Naive thymus-derived CD8-positive, alpha-beta T cell (primary cell): ENCODE data around the gene KLF1. TPM values are rescaled to one million over a fixed set of nuclear protein-coding genes. Genes with fewer than 3 reads are reported as not detected.

ENCODE experiments used
- ATAC-seq, 2 donors: fragments of 150-1000 bp; cut with Tn5 transposase in 1 of 2; sonication (Bioruptor Pico), chemical (Tn5 transposase) in 1 of 2; 1 replicate in 1 of 2; 2 replicates in 1 of 2; pipeline ENCODE4 v1.10.0; 2021; ENCODE audit warnings: mild to moderate bottlenecking in 2 of 2, moderate library complexity in 2 of 2
- POLR2A ChIA-PET: fragments of 350-600 bp; sonication (Branson Sonifier 250); formaldehyde crosslinking; loops from one replicate; lab custom pipeline; 2021; ENCODE audit warnings: antibody characterized with exemption; lab: Charles Lee
- DNase-seq, 10 donors: peaks; one replicate each; pipeline versions ENCODE4 v3.0.0 to v3.0.0-alpha.2; 2020 to 2022
- H3K27ac Mint-ChIP-seq, 10 donors: one replicate each; pipeline ENCODE4 v1.8.0; 2020 to 2022; ENCODE audit warnings: mild to moderate bottlenecking in 10 of 10, mixed read lengths in 10 of 10, moderate library complexity in 4 of 10, inconsistent platforms in 1 of 10
- H3K27me3 Mint-ChIP-seq, 5 donors: one replicate each; pipeline ENCODE4 v1.8.0; 2021 to 2022; ENCODE audit warnings: mixed read lengths in 5 of 5
- H3K36me3 Mint-ChIP-seq, 3 donors: one replicate each; pipeline ENCODE4 v1.8.0; 2020 to 2022; ENCODE audit warnings: mixed read lengths in 3 of 3, mild to moderate bottlenecking in 2 of 3, inconsistent platforms in 1 of 3
- H3K4me1 Mint-ChIP-seq, 4 donors: one replicate each; pipeline ENCODE4 v1.8.0; 2021 to 2022; ENCODE audit warnings: mixed read lengths in 4 of 4
- H3K4me3 Mint-ChIP-seq, 10 donors: one replicate each; pipeline ENCODE4 v1.8.0; 2020 to 2022; ENCODE audit warnings: mild to moderate bottlenecking in 10 of 10, mixed read lengths in 10 of 10, moderate library complexity in 6 of 10, inconsistent platforms in 1 of 10
- H3K9me3 Mint-ChIP-seq, 9 donors: one replicate each; pipeline ENCODE4 v1.8.0; 2020 to 2022; ENCODE audit warnings: mixed read lengths in 9 of 9, mild to moderate bottlenecking in 3 of 9, inconsistent platforms in 1 of 9, moderate library complexity in 1 of 9
- polyA plus RNA-seq, 3 donors: library from polyadenylated mRNA; unstranded; fragments of 300-500 nt; fragmentation: Illumina TruSeq; gene quantifications; one replicate each; pipeline ENCODE4 v1.2.3, GENCODE V29; 2021
- total RNA-seq, 8 experiments: library from RNA in 2 of 8; stranded (reverse) in 2 of 8; gene quantifications; one replicate each; pipeline ENCODE4 v1.2.3 and lab custom pipeline; 2021 to 2026

KLF1 gene
- total and polyA plus RNA-seq, 5 experiments from 2014 or later: 0.45 TPM; not detected in 4

DNA sequence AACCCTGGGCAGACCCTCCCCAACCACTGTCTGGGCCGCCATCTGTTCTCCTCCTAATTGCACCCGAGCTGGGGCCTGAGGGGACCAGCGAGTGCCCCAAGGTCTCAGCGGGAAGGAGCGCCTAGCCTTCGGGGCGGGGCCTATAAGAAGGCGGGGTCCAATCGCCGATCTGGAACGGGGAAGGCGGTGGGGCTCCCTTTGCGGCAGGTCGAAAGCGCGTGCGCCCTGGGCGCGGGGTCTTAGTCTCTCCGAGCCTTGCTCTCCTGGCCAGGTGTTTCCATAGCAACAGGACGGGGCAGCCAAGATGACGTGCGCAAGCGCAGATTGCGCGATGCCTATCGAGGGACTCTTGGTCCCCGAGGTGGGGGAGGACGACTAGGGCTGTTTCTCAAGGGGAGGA is 45.9 kb downstream of the KLF1 start:
- POLR2A ChIA-PET: no interaction called here
- H3K4me3 Mint-ChIP-seq: peak overlapping the region; percentile 7 to 75 (median 42)
- DNase-seq: no peak

DNA sequence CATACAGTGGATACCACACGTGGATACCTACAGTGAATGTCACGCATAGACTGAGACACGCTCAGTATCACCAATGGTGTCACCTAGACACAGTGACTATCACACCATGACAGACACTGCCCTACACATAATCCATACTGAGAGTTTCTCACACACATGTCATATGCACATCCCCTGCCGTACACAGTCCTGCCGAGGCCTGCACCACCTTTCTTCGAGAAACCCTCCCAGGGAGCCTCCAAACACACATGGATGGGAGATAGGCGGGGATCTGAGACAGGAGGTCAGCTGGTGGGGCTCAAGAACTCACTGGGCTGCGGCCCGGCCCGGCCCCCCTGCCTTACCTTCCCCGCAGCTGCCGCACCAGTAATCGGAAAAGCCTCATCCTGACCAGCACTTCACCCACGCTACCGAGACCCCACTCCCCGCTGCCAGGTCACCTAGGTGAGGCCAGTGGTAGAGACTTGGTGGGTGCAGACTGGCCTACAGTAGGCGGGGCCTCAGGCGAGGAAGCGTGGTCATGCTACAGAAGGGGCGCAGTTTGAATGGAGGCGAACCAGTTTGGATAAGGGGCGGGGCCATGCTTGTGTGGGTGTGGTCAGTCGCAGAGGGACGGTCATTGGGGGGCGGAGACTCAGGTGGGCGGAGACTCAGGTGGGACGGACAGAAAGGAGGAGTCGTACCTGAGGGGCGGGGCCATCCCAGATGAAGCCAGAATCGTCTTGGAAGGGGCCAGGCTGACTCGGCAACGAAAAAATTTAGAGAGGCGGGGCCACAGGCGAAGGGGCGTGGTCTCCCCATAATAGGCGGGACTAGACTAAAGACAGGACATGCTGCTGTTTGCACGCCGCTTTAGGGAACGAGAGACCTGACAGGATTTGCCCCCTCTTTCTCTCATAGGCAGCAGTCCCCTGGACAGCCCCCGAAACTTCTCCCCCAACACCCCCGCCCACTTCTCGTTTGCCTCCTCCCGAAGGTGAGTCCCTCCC is 46.6 kb downstream of the KLF1 start:
- POLR2A ChIA-PET: no interaction called here
- Mint-ChIP-seq H3K36me3 (peaks cover 0 to 11% (median 2%) of the 10 kb centered on the region in 3 donors), H3K27ac (peak overlapping the region in 1 of 10 donors; percentile 70), H3K4me1 (peaks cover 19 to 43% (median 33%) of the 10 kb centered on the region in 4 donors), H3K27me3 (peaks cover 54 to 89% (median 66%) of the 10 kb centered on the region in 5 donors), H3K4me3 (peak overlapping the region in 9 of 10 donors; percentile 7 to 75 (median 43)), H3K9me3 (no peaks in the 10 kb centered on the region)
- ATAC-seq (peak in 1 of 2 donors; percentile 24), DNase-seq (peak in 4 of 10 donors; percentile 14 to 39 (median 28))

More for the DNA sequence above, 45.9 kb downstream of the KLF1 start:
- no peak overlapping the region for H3K27ac Mint-ChIP-seq
- no peak for ATAC-seq
- H3K27me3 Mint-ChIP-seq: peaks cover 51 to 89% (median 61%) of the 10 kb centered on the region in 5 donors
- H3K9me3 Mint-ChIP-seq: no peaks in the 10 kb centered on the region
- H3K36me3 Mint-ChIP-seq: peaks cover 0 to 11% (median 2%) of the 10 kb centered on the region in 3 donors
- H3K4me1 Mint-ChIP-seq: peaks cover 19 to 43% (median 33%) of the 10 kb centered on the region in 4 donors

DNA sequence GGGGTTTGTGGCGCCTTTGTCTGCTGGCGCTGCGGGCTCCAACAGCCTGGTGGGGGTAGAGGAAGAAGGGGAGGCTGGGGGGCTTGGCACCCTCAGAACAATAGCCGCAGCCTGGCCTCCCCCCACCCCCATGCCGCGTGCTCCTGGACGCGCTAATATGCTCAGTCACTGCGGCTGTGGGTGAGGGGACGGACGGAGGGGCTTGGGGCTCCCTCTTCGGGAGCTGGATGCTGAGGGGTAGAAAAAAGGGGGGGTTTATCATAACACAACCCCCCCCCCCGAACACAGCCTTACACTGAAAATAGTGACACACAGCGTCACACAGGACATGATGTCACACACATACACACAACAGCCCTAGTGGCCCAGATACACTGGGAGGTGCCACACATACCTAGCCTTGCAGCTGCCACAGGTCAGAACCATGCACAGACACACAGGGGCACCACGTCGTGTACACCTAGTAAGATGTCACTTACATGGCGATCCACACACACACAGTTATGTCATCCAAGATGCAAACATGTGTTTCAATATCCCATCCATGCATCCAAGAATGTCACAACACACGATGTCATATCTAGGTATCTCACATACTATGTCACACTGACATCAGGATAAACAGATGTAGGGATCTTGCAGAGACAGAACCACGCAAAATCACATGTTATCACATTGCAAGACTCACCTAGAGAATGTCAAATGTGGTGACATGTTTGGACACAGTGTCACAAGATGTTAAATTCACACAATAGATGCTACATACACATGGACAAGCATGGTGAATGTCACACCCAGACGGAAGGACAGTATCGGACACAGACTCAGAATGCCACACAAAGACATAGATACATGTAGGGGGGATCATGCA is 47.9 kb downstream of the KLF1 start:
- peak in 2 of 10 donors; percentile 21 to 62 for DNase-seq
- Mint-ChIP-seq H3K27ac (peak overlapping the region in 1 of 10 donors; percentile 75), H3K36me3 (peaks cover 0 to 11% (median 2%) of the 10 kb centered on the region in 3 donors), H3K27me3 (peaks cover 55 to 92% (median 67%) of the 10 kb centered on the region in 5 donors), H3K4me1 (peaks cover 23 to 50% (median 38%) of the 10 kb centered on the region in 4 donors), H3K9me3 (peaks cover 0 to 4% (median 0%) of the 10 kb centered on the region in 9 donors), H3K4me3 (peak overlapping the region; percentile 4 to 82 (median 74))
- POLR2A ChIA-PET: no interaction called here
- peak in 1 of 2 donors; percentile 68 for ATAC-seq

DNA sequence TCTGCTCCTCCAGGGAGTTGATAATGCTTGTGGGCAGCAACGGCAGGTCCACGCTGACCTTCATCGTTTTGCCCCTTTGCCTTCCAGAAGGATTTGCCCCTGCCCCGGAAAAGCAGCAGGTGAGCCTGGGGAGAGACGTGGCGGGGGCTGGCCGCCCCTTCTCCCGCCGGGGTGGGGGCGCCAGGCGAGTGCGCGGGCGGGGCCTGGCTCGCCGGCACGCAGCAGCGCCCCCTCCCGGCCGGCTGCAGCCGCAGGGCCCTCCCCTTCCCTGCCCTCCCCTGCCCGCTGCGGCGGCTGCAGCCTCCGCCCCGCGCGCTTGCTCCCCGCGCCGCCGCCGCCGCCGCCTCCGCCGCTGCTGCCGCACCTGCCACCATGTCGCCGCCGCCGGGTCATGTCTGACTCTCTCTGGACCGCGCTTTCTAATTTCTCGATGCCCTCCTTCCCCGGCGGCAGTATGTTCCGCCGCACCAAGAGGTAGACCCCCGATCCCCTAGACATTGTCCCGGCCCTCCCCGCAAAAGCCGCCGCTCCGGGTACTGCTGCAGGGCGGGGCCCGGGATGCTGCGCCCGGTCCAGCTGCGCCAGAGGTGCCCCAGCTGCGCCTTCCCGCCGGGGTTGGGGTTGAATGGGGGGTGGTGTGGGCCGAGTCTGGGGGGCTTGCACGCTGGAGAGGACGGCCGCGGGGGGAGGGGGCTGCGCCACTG is 48.7 kb downstream of the KLF1 start, which contains the start of gene MAST1:
Gene MAST1, plus strand, starts transcription at position 334 of the 704 bp plus-strand sequence. Its CDS starts 58 bp downstream, at position 392.
- ATAC-seq: peak; percentile 67 to 72
- DNase-seq: peak; percentile 20 to 68 (median 49)
- peaks cover 24 to 52% (median 40%) of the 10 kb centered on the region in 4 donors for H3K4me1 Mint-ChIP-seq
- H3K9me3 Mint-ChIP-seq: peaks cover 0 to 4% (median 0%) of the 10 kb centered on the region in 9 donors
- H3K27ac Mint-ChIP-seq: peak within 1 kb of the TSS in 3 of 10 donors; percentile 34 to 75 (median 37)
- POLR2A ChIA-PET: no interaction called here
- H3K27me3 Mint-ChIP-seq: peaks cover 56 to 90% (median 65%) of the 10 kb centered on the region in 5 donors
- peaks cover 0 to 11% (median 0%) of the 10 kb centered on the region in 3 donors for H3K36me3 Mint-ChIP-seq
- H3K4me3 Mint-ChIP-seq: peak within 1 kb of the TSS; percentile 4 to 82 (median 74)

DNA sequence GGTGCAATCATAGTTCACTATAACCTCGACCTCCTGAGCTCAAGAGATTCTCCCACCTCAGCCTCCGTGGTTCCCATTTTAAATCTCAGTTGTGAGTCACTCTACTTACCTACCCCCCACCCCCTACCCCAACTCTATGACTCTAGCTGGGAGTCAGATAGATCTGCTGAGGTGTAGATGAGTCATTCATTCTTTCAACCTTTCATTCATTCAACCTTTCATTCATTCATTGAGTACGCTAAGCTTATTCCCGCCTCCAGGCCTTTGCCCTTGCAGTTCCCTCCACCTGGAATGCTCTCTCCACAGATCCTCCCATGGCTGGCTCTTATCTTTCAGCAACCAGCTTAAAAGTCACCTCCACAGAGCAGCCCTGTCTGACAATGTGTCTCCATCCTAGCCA is 49.8 kb downstream of the KLF1 start:
- POLR2A ChIA-PET: interaction anchor here (0.7 kb wide), 1 partner anchor 266 kb away, joined by 3 read pairs; no protein-coding TSS in a partner anchor
- no peak overlapping the region for H3K27ac Mint-ChIP-seq
- H3K36me3 Mint-ChIP-seq: peaks cover 0 to 15% (median 3%) of the 10 kb centered on the region in 3 donors
- peaks cover 0 to 4% (median 0%) of the 10 kb centered on the region in 9 donors for H3K9me3 Mint-ChIP-seq
- H3K4me1 Mint-ChIP-seq: peaks cover 30 to 62% (median 47%) of the 10 kb centered on the region in 4 donors
- peaks cover 56 to 91% (median 68%) of the 10 kb centered on the region in 5 donors for H3K27me3 Mint-ChIP-seq
- no peak for ATAC-seq
- H3K4me3 Mint-ChIP-seq: peak overlapping the region in 6 of 10 donors; percentile 11 to 46 (median 22)
- no peak for DNase-seq

DNA sequence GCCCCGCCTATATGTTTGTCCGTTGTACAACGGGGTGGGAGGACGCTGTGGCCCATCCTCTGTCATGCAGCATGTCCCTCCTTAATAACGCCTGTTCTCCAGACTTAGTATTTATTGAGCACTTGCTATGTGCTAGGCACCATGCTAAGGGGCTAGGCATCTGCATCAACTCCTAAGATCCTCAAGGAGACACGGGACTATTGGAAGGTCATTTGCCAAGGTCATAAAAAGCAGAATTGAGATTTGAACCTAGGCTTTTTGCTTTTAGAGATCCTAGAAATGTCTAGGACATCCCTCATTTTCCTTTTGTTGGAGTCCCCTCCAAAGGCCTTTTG is 50.5 kb downstream of the KLF1 start:
- H3K4me3 Mint-ChIP-seq: peak overlapping the region in 1 of 10 donors; percentile 26
- DNase-seq (no peak), ATAC-seq (no peak)
- peaks cover 0 to 13% (median 3%) of the 10 kb centered on the region in 3 donors for H3K36me3 Mint-ChIP-seq
- H3K4me1 Mint-ChIP-seq: peaks cover 29 to 64% (median 49%) of the 10 kb centered on the region in 4 donors
- H3K9me3 Mint-ChIP-seq: peaks cover 0 to 6% (median 2%) of the 10 kb centered on the region in 9 donors
- POLR2A ChIA-PET: no interaction called here
- no peak overlapping the region for H3K27ac Mint-ChIP-seq
- peaks cover 58 to 91% (median 68%) of the 10 kb centered on the region in 5 donors for H3K27me3 Mint-ChIP-seq

DNA sequence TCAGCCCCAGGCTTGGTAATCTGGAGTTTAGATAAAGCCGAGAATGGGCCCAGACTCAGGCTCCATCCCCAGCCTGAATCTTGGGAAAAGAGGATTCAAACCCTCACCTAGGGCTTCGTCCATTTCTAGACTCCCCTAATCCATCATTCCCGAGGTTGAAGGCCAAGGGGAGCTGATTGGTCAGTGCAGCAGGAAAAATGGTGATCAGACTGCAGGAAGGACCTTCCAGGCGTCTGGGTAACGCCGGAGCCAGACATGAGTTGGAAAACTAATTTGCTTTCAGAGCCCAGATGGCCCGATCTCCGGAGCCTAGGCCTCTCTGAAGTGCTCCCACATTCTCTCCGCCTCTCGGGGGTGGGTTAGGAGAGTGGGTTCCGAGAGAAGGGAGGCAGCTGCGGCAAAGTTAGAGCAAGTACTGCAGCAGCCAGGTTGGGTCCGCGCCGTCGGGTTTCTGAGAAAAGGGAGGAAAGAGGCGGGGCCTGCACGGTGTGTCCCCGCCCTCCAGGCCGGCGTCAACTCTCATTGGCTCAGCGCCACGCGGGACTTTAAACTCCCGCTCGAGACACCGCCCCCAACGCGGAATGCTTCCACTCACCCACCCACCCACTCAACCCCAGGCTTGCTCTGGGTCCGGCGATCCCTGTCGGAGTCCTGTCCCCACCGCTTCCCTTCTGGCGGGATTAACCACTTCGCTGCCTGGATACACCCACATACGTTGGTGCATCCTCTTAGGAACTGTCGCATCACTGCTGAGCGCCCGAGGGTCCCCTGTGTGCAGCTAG is 51.8 kb downstream of the KLF1 start:
- Mint-ChIP-seq H3K4me1 (peaks cover 23 to 51% (median 39%) of the 10 kb centered on the region in 4 donors), H3K36me3 (peaks cover 2 to 15% (median 3%) of the 10 kb centered on the region in 3 donors), H3K9me3 (peaks cover 0 to 8% (median 2%) of the 10 kb centered on the region in 9 donors), H3K4me3 (peak overlapping the region in 8 of 10 donors; percentile 20 to 79 (median 60)), H3K27ac (peak overlapping the region in 1 of 10 donors; percentile 45), H3K27me3 (peaks cover 60 to 91% (median 69%) of the 10 kb centered on the region in 5 donors)
- ATAC-seq (peak in 1 of 2 donors; percentile 40), DNase-seq (peak in 5 of 10 donors; percentile 27 to 67 (median 44))
- POLR2A ChIA-PET: interaction anchor here (0.6 kb wide), 1 partner anchor 99 kb away, joined by 3 read pairs; no protein-coding TSS in a partner anchor

DNA sequence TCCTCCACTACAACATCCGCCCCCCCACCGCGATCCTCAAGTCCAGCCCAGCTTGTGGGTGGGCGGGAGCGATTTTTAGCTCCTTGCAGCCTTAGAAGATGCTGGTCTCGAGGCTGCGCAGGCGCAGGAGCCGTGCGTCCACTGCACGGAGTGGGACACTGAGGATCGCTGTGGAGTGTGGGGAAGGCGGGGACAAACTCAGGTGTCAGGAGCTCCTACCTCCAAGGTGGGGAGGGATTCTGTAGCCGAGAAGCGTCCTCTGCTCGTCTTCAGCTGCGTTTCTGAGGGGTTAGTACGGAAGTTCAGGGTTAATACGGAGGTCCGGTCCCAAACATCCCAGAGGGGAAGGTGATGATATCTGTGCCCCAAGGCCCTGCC is 52.4 kb downstream of the KLF1 start, which contains the start of gene RTBDN:
Gene RTBDN, minus strand, starts transcription at position 14 of the 378 bp plus-strand sequence. CDS start 4,600 bp downstream, outside the sequence.
- Mint-ChIP-seq H3K9me3 (peaks cover 0 to 8% (median 2%) of the 10 kb centered on the region in 9 donors), H3K27ac (peak within 1 kb of the TSS in 2 of 10 donors; percentile 45 to 73), H3K36me3 (peaks cover 2 to 15% (median 3%) of the 10 kb centered on the region in 3 donors), H3K4me1 (peaks cover 22 to 46% (median 36%) of the 10 kb centered on the region in 4 donors), H3K4me3 (peak within 1 kb of the TSS; percentile 19 to 79 (median 64)), H3K27me3 (peaks cover 57 to 91% (median 70%) of the 10 kb centered on the region in 5 donors)
- ATAC-seq (no peak), DNase-seq (no peak)
- POLR2A ChIA-PET: interaction anchor here (0.6 kb wide), 1 partner anchor 13 kb away, joined by 4 read pairs; no protein-coding TSS in a partner anchor
